Liver (tissue), 9 donors: ENCODE results near the gene PER2. TPM values are rescaled to one million over a fixed set of nuclear protein-coding genes. Genes with fewer than 3 reads are reported as not detected.

Experiments
- DNase-seq: peaks from one replicate; pipeline ENCODE4 v3.0.0-alpha.2; 2017; ENCODE audit warnings: low spot score
- H3K27ac ChIP-seq, 2 donors: one replicate each; pipeline ENCODE4 v1.7.0; 2013; ENCODE audit warnings: inconsistent platforms in 2 of 2, low read length in 2 of 2, control low read depth in 1 of 2, low read depth in 1 of 2, mild to moderate bottlenecking in 1 of 2
- H3K27me3 ChIP-seq, 4 donors: one replicate each; pipeline versions ENCODE4 v1.6.1 to v1.7.0; 2013; ENCODE audit warnings: low read length in 3 of 4, inconsistent platforms in 1 of 4, mild to moderate bottlenecking in 1 of 4, moderate library complexity in 1 of 4; ENCODE audit not compliant: control insufficient read depth in 4 of 4, insufficient read depth in 4 of 4
- H3K36me3 ChIP-seq, 4 donors: one replicate each; pipeline versions ENCODE4 v1.6.1 to v1.7.0; 2013; ENCODE audit warnings: low read length in 3 of 4, mild to moderate bottlenecking in 3 of 4, low read depth in 1 of 4, moderate library complexity in 1 of 4; ENCODE audit not compliant: control insufficient read depth in 4 of 4, insufficient read depth in 3 of 4
- H3K4me1 ChIP-seq, 4 donors: one replicate each; pipeline versions ENCODE4 v1.6.1 to v1.7.0; 2013; ENCODE audit warnings: low read length in 3 of 4, mild to moderate bottlenecking in 3 of 4, moderate library complexity in 1 of 4; ENCODE audit not compliant: control insufficient read depth in 4 of 4, insufficient read depth in 4 of 4
- H3K4me3 ChIP-seq, 3 donors: one replicate each; pipeline versions ENCODE4 v1.6.1 to v1.7.0; 2013; ENCODE audit warnings: low read length in 3 of 3, control low read depth in 1 of 3, low read depth in 1 of 3, mild to moderate bottlenecking in 1 of 3
- H3K9ac ChIP-seq, 2 donors: one replicate each; pipeline ENCODE4 v1.7.0; 2013; ENCODE audit warnings: low read length in 2 of 2, mild to moderate bottlenecking in 2 of 2, moderate library complexity in 2 of 2, control low read depth in 1 of 2, low read depth in 1 of 2
- H3K9me3 ChIP-seq, 4 donors: one replicate each; pipeline versions ENCODE4 v1.6.1 to v1.7.0; 2013; ENCODE audit warnings: low read length in 3 of 4; ENCODE audit not compliant: control insufficient read depth in 4 of 4
- EGR1 ChIP-seq, 2 donors: IDR thresholded peaks; 2 replicates each; pipeline ENCODE4 v1.6.1; 2016 to 2018; ENCODE audit warnings: antibody characterized with exemption in 2 of 2, low read depth in 2 of 2
- FOXA1 ChIP-seq: IDR thresholded peaks from 2 replicates; pipeline ENCODE4 v1.6.1; 2016; ENCODE audit warnings: antibody characterized with exemption
- GABPA ChIP-seq, 2 donors: IDR thresholded peaks in 1 of 2; conservative IDR thresholded peaks in 1 of 2; 2 replicates each; pipeline ENCODE4 v1.6.1; 2016; ENCODE audit warnings: antibody characterized with exemption in 2 of 2, mild to moderate bottlenecking in 1 of 2, moderate library complexity in 1 of 2
- HNF4A ChIP-seq, 2 donors: conservative IDR thresholded peaks; 2 replicates each; pipeline ENCODE4 v1.6.1; 2016; ENCODE audit warnings: antibody characterized with exemption in 2 of 2, mild to moderate bottlenecking in 2 of 2
- HNF4G ChIP-seq: IDR thresholded peaks from 2 replicates; pipeline ENCODE4 v1.6.1; 2016; ENCODE audit warnings: antibody characterized with exemption
- JUND ChIP-seq, 2 donors: IDR thresholded peaks; 2 replicates each; pipeline ENCODE4 v1.6.1; 2016; ENCODE audit warnings: antibody characterized with exemption in 2 of 2
- NR2F2 ChIP-seq: IDR thresholded peaks from 2 replicates; pipeline ENCODE4 v1.6.1; 2016; ENCODE audit warnings: antibody characterized with exemption
- RXRA ChIP-seq, 2 donors: IDR thresholded peaks; 2 replicates each; pipeline ENCODE4 v1.6.1; 2017 to 2018; ENCODE audit warnings: antibody characterized with exemption in 2 of 2, mild to moderate bottlenecking in 1 of 2
- SP1 ChIP-seq: IDR thresholded peaks from 2 replicates; pipeline ENCODE4 v1.6.1; 2018; ENCODE audit warnings: antibody characterized with exemption, mild to moderate bottlenecking
- YY1 ChIP-seq: IDR thresholded peaks from 2 replicates; pipeline ENCODE4 v1.6.1; 2016; ENCODE audit warnings: antibody characterized with exemption, mild to moderate bottlenecking
- WGBS: extraction: QIAGEN DNeasy Blood & Tissue Kit; methylation state at CpG from one replicate; pipeline ENCODE4 v1.1.7; 2013; 5-methylcytosine and 5-hydroxymethylcytosine counted together
- polyA plus RNA-seq, 2 donors: library from polyadenylated mRNA; stranded (reverse) in 1 of 2; unstranded in 1 of 2; fragments of 200-250 nt in 1 of 2; fragments of >200 nt in 1 of 2; fragmentation: Nextera tagmentation in 1 of 2; extraction: Ambion mirVana in 1 of 2; gene quantifications; one replicate each; pipeline versions ENCODE4 v1.2.1 to v1.2.3, GENCODE V29; 2013 to 2015
- total RNA-seq, 2 donors: library from RNA; depleted of rRNA; stranded (reverse); fragments of >200 nt; gene quantifications; one replicate each; pipeline ENCODE4 v1.2.3, GENCODE V29; 2014
- TF ChIP-seq, protein P1 (sequence below): fragments of 150-350 bp; IDR thresholded peaks from 2 replicates; pipeline ENCODE4 v1.5.1; 2017; ENCODE audit warnings: improper control_type of control experiment, low read depth, low read length; ENCODE audit not compliant: missing input control
- TF ChIP-seq, protein P2 (sequence below): IDR thresholded peaks from 2 replicates; pipeline ENCODE4 v1.6.1; 2016; ENCODE audit warnings: antibody characterized with exemption
- TF ChIP-seq, protein P3 (sequence below): IDR thresholded peaks from 2 replicates; pipeline ENCODE4 v1.6.1; 2016; ENCODE audit warnings: antibody characterized with exemption
- donor health status: healthy.
- donor health status: healthy.
- donor health status: healthy.
- donor health status: healthy.
- donor health status: healthy.

Gene PER2
- total and polyA plus RNA-seq, 4 donors = 1.1 to 12.5 (median 4.1) TPM

DNA sequence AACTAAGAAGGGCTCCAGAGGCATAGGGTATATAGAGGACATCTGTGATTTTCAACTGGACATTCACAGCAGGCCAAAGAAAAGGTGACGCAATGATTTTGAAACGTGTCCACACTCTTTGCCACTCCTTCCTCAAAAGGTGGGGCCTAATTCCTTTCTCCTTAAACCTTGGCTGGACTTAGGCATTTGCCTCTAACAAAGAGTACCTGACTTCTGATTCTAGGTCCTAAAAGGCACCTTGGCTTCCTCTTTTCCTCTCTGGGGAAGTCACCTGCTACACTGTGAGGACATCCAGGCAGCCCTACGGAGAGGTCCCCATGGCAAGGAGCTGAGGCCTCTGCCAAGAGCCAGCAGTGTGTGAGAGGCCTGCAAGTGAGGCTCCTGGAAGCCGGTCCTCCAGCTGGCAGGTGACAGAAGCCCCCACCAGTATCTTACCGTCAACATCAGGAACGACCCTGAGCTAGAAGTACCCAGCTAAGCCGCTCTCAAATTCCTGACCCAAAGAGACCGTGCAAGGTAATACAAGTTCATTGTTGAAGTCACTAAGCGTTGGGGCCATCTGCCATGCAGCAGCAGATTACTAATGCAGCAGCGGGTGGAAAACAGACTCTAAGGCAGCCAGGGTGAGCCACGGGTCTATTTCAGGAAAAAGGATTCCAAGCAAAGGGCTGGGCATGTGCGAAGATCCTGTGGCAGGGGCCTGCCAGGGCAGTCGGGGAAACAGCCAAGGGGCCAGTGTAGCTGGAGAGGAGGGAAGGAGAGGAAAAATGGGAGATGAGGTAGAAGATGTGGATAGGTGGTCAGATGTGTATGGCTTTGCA lies 41.2 kb downstream of the PER2 start:
- H3K9ac ChIP-seq = no peak overlapping the region
- peaks cover 9 to 64% (median 33%) of the 10 kb centered on the region in 4 donors for H3K36me3 ChIP-seq
- TF ChIP-seq RXRA (IDR thresholded peaks at IDR 0.05) (no peak), FOXA1 (no peak), HNF4G (no peak), JUND (IDR thresholded peaks at IDR 0.05) (no peak), YY1 (no peak)
- TF ChIP-seq, protein P1, sequence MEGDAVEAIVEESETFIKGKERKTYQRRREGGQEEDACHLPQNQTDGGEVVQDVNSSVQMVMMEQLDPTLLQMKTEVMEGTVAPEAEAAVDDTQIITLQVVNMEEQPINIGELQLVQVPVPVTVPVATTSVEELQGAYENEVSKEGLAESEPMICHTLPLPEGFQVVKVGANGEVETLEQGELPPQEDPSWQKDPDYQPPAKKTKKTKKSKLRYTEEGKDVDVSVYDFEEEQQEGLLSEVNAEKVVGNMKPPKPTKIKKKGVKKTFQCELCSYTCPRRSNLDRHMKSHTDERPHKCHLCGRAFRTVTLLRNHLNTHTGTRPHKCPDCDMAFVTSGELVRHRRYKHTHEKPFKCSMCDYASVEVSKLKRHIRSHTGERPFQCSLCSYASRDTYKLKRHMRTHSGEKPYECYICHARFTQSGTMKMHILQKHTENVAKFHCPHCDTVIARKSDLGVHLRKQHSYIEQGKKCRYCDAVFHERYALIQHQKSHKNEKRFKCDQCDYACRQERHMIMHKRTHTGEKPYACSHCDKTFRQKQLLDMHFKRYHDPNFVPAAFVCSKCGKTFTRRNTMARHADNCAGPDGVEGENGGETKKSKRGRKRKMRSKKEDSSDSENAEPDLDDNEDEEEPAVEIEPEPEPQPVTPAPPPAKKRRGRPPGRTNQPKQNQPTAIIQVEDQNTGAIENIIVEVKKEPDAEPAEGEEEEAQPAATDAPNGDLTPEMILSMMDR = no peak
- TF ChIP-seq, protein P2, sequence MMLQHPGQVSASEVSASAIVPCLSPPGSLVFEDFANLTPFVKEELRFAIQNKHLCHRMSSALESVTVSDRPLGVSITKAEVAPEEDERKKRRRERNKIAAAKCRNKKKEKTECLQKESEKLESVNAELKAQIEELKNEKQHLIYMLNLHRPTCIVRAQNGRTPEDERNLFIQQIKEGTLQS = peak; percentile 42
- peaks cover 0 to 9% (median 6%) of the 10 kb centered on the region in 4 donors for H3K4me1 ChIP-seq
- no peak overlapping the region for H3K27ac ChIP-seq
- H3K9me3 ChIP-seq = no peaks in the 10 kb centered on the region
- H3K4me3 ChIP-seq = no peak overlapping the region
- 88% methylated on average over 13 of the region's 13 CpGs for WGBS
- DNase-seq = no peak
- H3K27me3 ChIP-seq = no peaks in the 10 kb centered on the region

DNA sequence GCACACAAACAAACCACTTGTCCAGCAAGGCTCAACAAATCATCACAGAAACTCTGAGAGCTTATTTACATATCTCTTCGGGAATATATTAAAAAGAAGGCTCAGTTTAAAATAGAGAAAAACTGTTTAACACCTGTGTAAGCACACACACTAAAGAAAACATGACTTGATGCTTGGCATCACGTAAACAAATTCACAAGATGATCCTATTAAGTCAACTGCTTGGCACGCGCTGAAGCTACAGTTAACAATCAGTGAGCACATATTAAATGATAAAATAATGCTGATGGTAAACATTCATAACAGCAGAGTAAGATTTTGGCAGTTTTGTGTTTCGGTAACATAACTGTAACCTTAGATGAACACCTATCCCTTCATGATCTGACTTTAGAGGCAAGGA lies 44.3 kb downstream of the PER2 start:
- Histone ChIP-seq H3K27ac (no peak overlapping the region), H3K4me1 (peaks cover 10 to 18% (median 11%) of the 10 kb centered on the region in 4 donors), H3K9ac (no peak overlapping the region), H3K27me3 (no peaks in the 10 kb centered on the region), H3K9me3 (no peaks in the 10 kb centered on the region), H3K36me3 (peaks cover 4 to 36% (median 18%) of the 10 kb centered on the region in 4 donors), H3K4me3 (no peak overlapping the region)
- DNase-seq = no peak
- no peak for TF ChIP-seq HNF4A (conservative IDR thresholded peaks at IDR 0.05)
- TF ChIP-seq YY1 = no peak
- no peak for TF ChIP-seq SP1
- TF ChIP-seq, protein P3, sequence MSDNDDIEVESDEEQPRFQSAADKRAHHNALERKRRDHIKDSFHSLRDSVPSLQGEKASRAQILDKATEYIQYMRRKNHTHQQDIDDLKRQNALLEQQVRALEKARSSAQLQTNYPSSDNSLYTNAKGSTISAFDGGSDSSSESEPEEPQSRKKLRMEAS = no peak
- TF ChIP-seq JUND (IDR thresholded peaks at IDR 0.05) = no peak
- TF ChIP-seq GABPA (IDR thresholded peaks at IDR 0.05 in 1 of 2, conservative IDR thresholded peaks at IDR 0.05 in 1 of 2) = no peak
- no peak for TF ChIP-seq FOXA1
- TF ChIP-seq EGR1 (IDR thresholded peaks at IDR 0.05; ENCODE audit: low read depth in 2 of 2) = no peak
- no peak for TF ChIP-seq HNF4G
- 92% methylated on average over 5 of the region's 5 CpGs for WGBS

DNA sequence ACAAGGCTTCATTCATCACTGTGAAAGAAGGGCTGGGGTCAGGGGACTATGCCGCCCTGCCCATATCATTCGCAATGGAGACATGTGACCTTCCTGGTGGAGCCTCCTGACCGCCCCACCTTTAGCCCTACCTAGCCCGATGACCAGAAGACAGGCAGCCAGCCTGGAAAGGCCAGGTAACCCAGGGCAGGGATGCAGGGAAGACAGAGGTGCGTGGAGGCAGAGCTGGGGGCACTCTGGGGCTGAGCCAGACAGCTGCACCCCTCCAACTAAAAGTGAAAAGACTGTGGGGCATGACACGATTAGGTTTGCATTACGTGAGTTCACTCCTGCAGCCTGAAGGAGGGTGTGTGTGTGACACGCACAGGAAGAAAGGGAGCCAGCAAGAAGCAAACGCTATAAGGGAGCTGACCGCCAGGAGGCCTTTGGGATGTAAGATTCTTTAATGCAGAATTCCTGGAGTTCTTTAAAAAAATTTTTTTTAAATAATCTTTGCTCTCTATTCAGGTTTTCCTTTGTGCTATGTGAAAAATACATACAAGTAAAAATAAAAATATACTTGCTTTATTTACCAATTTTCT lies 44.8 kb downstream of the PER2 start:
- no peak overlapping the region for H3K27ac ChIP-seq

More for the DNA sequence above, 44.8 kb downstream of the PER2 start:
- H3K27me3 ChIP-seq = no peaks in the 10 kb centered on the region
- H3K9me3 ChIP-seq = no peaks in the 10 kb centered on the region
- DNase-seq = no peak
- WGBS = 88% methylated on average over 10 of the region's 10 CpGs
- H3K4me1 ChIP-seq = peaks cover 10 to 20% (median 11%) of the 10 kb centered on the region in 4 donors
- H3K36me3 ChIP-seq = peaks cover 4 to 36% (median 18%) of the 10 kb centered on the region in 4 donors
- no peak overlapping the region for H3K9ac ChIP-seq
- TF ChIP-seq NR2F2 (no peak), RXRA (IDR thresholded peaks at IDR 0.05) (no peak)
- no peak overlapping the region for H3K4me3 ChIP-seq
